ENCODE measurements around the gene GHRL. TPM values are rescaled to one million over a fixed set of nuclear protein-coding genes. Genes with fewer than 3 reads are reported as not detected.

GHRL gene
- total RNA-seq, 1 donor from 2014 or later: not detected

GRCh38 chr3:10308678-10309077 is 15.9 kb upstream of the GHRL start:
- no peak overlapping the region for H3K9ac ChIP-seq
- Mint-ChIP-seq H3K27me3 (ENCODE audit: insufficient read depth, low read depth) (peaks cover 7% of the 10 kb centered on the region), H3K9me3 (no peaks in the 10 kb centered on the region), H3K36me3 (peaks cover 22% of the 10 kb centered on the region), H3K27ac (no peak overlapping the region), H3K4me3 (no peak overlapping the region), H3K4me1 (no peaks in the 10 kb centered on the region)
- no peaks in the 10 kb centered on the region for H3K27me3 ChIP-seq
- no peak overlapping the region for H3K4me2 ChIP-seq
- peaks cover 6% of the 10 kb centered on the region for H3K36me3 ChIP-seq
- no peaks in the 10 kb centered on the region for H3K79me2 ChIP-seq (ENCODE audit: low read depth)
- H3F3A ChIP-seq (ENCODE audit: low read depth): no peaks in the 10 kb centered on the region
- no peak overlapping the region for H2AFZ ChIP-seq (replicated peaks)
- no peak overlapping the region for H3K27ac ChIP-seq
- H3K4me3 ChIP-seq: no peak overlapping the region
- TF ChIP-seq EZH2phosphoT487 (IDR thresholded peaks at IDR 0.05): no peak
- TF ChIP-seq CTCF (IDR thresholded peaks at IDR 0.05): no peak
- TF ChIP-seq EZH2 (IDR thresholded peaks at IDR 0.05): no peak
- no peak for DNase-seq (ENCODE audit: low spot score)
- H4K20me1 ChIP-seq (ENCODE audit: low read depth): no peaks in the 10 kb centered on the region
- no peaks in the 10 kb centered on the region for H3K4me1 ChIP-seq
- H3K9me3 ChIP-seq (ENCODE audit: low read depth): no peaks in the 10 kb centered on the region

- no peaks in the 10 kb centered on the region for H3K9me3 ChIP-seq (ENCODE audit: low read depth)
- DNase-seq (ENCODE audit: low spot score): no peak
- Mint-ChIP-seq H3K4me3 (no peak overlapping the region), H3K27ac (no peak overlapping the region), H3K36me3 (peaks cover 32% of the 10 kb centered on the region), H3K27me3 (ENCODE audit: insufficient read depth, low read depth) (peaks cover 10% of the 10 kb centered on the region), H3K4me1 (no peaks in the 10 kb centered on the region), H3K9me3 (no peaks in the 10 kb centered on the region)
- no peaks in the 10 kb centered on the region for H4K20me1 ChIP-seq (ENCODE audit: low read depth)
- H3K27me3 ChIP-seq: no peaks in the 10 kb centered on the region
- H3K4me3 ChIP-seq: no peak overlapping the region
- H3K9ac ChIP-seq: no peak overlapping the region
- H2AFZ ChIP-seq (replicated peaks): no peak overlapping the region
- H3F3A ChIP-seq (ENCODE audit: low read depth): no peaks in the 10 kb centered on the region
- H3K4me2 ChIP-seq: no peak overlapping the region
- H3K36me3 ChIP-seq: peaks cover 6% of the 10 kb centered on the region
- no peak overlapping the region for H3K27ac ChIP-seq
- TF ChIP-seq EZH2phosphoT487 (IDR thresholded peaks at IDR 0.05): no peak
- no peak for TF ChIP-seq CTCF (IDR thresholded peaks at IDR 0.05)
- TF ChIP-seq EZH2 (IDR thresholded peaks at IDR 0.05): no peak
- no peaks in the 10 kb centered on the region for H3K79me2 ChIP-seq (ENCODE audit: low read depth)
- no peaks in the 10 kb centered on the region for H3K4me1 ChIP-seq
Observed at GRCh38 chr3:10306156-10306555, 13.4 kb upstream of the GHRL start.

DNA sequence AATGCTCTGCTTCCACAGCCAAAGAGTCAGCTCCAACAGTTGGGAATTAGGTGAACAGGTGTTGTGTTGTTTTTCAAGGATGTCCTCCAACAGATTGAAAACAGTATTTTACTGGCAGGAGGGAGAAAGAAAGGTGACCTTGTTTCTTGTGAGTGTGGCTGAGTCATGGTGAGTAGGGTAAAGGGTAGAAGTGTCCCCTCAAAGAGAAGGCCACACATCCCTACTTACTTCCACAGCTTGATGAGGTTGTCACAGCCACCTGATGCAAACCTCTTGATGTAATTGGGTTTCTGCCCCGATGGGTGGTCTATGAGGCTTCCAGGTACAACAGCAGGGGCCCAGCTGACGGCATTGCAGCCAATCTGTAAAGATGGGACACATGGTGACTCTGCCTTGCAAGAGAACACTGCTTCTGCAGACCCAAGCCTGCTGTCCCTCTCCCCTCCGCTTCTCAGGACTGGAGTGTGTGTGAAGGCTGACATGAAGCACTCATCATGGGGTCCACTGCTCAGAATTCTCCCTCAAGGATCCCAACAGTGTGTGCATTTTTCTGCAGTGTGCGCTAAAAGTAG is 12.7 kb upstream of the GHRL start:
- H3K27me3 ChIP-seq: no peaks in the 10 kb centered on the region
- no peak for DNase-seq (ENCODE audit: low spot score)
- no peaks in the 10 kb centered on the region for H3F3A ChIP-seq (ENCODE audit: low read depth)
- H3K4me2 ChIP-seq: no peak overlapping the region
- Mint-ChIP-seq H3K27ac (no peak overlapping the region), H3K27me3 (ENCODE audit: insufficient read depth, low read depth) (peaks cover 10% of the 10 kb centered on the region), H3K4me3 (no peak overlapping the region), H3K36me3 (peaks cover 29% of the 10 kb centered on the region), H3K9me3 (no peaks in the 10 kb centered on the region), H3K4me1 (no peaks in the 10 kb centered on the region)
- no peak for TF ChIP-seq CTCF (IDR thresholded peaks at IDR 0.05)
- TF ChIP-seq EZH2 (IDR thresholded peaks at IDR 0.05): no peak
- TF ChIP-seq EZH2phosphoT487 (IDR thresholded peaks at IDR 0.05): no peak
- no peak overlapping the region for H3K4me3 ChIP-seq
- H3K27ac ChIP-seq: no peak overlapping the region
- H2AFZ ChIP-seq (replicated peaks): no peak overlapping the region
- H3K9me3 ChIP-seq (ENCODE audit: low read depth): no peaks in the 10 kb centered on the region
- peaks cover under 1% of the 10 kb centered on the region for H3K36me3 ChIP-seq
- no peaks in the 10 kb centered on the region for H3K4me1 ChIP-seq
- no peak overlapping the region for H3K9ac ChIP-seq
- H3K79me2 ChIP-seq (ENCODE audit: low read depth): no peaks in the 10 kb centered on the region
- H4K20me1 ChIP-seq (ENCODE audit: low read depth): no peaks in the 10 kb centered on the region
